Prostate gland (tissue), 2 donors: ENCODE measurements around the gene STARD8. TPM values are rescaled to one million over a fixed set of nuclear protein-coding genes. Genes with fewer than 3 reads are reported as not detected.
A peak's percentile ranks its signal among the peaks of the same experiment; 100 is the strongest.

Experiments
- DNase-seq: peaks from one replicate; pipeline ENCODE4 v3.0.0-alpha.2; 2019; ENCODE audit warnings: low spot score
- H3K27ac ChIP-seq, 2 donors: fragments of 200-600 bp; sonication (generic); 2 replicates each; pipeline ENCODE4 v1.5.1; 2017 to 2019
- H3K27me3 ChIP-seq: fragments of 200-600 bp; sonication (generic); replicated peaks from 2 replicates; pipeline ENCODE4 v1.5.1; 2019; ENCODE audit not compliant: insufficient read depth
- H3K36me3 ChIP-seq, 2 donors: fragments of 200-600 bp; sonication (generic); 1 replicate in 1 of 2; 2 replicates in 1 of 2; pipeline versions ENCODE4 v1.5.1 to v1.8.1; 2017 to 2019
- H3K4me1 ChIP-seq: fragments of 200-600 bp; sonication (generic); replicated peaks from 2 replicates; pipeline ENCODE4 v1.5.1; 2019
- H3K4me3 ChIP-seq, 2 donors: fragments of 200-600 bp; sonication (generic); 2 replicates each; pipeline ENCODE4 v1.5.1; 2017 to 2019
- H3K9me3 ChIP-seq: fragments of 200-600 bp; sonication (generic); 2 replicates; pipeline ENCODE4 v1.5.1; 2017
- POLR2A ChIP-seq: fragments of 450-650 bp; IDR thresholded peaks from one replicate; pipeline ENCODE4 v1.6.1; 2016; ENCODE audit warnings: antibody characterized with exemption, mild to moderate bottlenecking
- POLR2AphosphoS5 ChIP-seq: sonication (generic); formaldehyde crosslinking; IDR thresholded peaks from one replicate; pipeline ENCODE4 v1.6.1; 2017; ENCODE audit warnings: antibody characterized with exemption
- WGBS: methylation state at CpG from one replicate; pipeline ENCODE4 v1.1.5; 2018; 5-methylcytosine and 5-hydroxymethylcytosine counted together
- intact Hi-C: fragments of 100-400 bp; cut with DNase I; formaldehyde crosslinking; loops from one replicate; pipeline ENCODE4 v1.14.2; 2022
- total RNA-seq, 2 donors: library from RNA; depleted of rRNA; stranded (reverse); fragments of >200 nt; gene quantifications; one replicate each; pipeline ENCODE4 v1.1.0, GENCODE V29; 2016
- TF ChIP-seq, protein P1 (sequence below), 4 experiments: fragments of 200-600 bp in 2 of 4; fragments of 450-650 bp in 2 of 4; sonication (generic) in 2 of 4; IDR thresholded peaks; 1 replicate in 3 of 4; 2 replicates in 1 of 4; pipeline ENCODE4 v1.5.1; 2016 to 2019; ENCODE audit warnings: antibody characterized with exemption in 4 of 4, mild to moderate bottlenecking in 2 of 4, moderate library complexity in 2 of 4

Gene STARD8
- total RNA-seq, 2 donors from 2014 or later, result 5.6 to 14.3 TPM

DNA sequence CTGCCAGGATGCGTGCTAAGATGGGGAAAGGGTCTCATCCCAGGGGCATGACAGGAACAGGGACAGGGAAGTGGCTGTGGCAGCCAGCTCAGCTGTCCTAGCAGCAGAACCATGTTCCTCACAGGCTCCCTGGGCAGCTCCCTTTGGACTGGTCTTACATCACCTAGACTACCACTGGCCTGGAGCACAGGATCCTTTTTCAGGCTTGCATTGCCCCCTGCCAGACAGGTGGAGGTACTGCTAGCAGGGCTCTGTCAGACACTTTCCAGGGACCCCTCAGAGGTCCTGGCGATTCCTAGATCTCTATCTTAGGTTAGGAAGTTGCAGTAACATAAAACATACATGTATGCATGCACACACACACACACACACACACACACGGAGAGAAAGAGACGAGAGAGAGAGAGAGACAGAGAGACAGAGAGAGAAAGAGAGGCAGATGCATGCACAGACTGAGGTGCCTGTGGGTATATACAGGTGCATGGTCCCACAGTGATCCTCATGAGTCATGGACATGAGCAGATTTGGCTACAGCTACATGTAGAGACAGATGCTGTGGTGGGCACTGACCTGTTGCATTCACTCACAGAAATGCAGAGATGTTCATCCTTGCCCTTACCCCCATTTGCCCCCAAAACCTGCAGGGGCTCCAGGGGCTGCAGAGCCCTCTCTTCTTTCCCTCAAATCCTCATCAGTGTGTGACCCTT lies 63.6 kb downstream of the STARD8 start:
- Histone ChIP-seq H3K36me3 (no peaks in the 10 kb centered on the region), H3K27me3 (no peaks in the 10 kb centered on the region), H3K9me3 (no peaks in the 10 kb centered on the region), H3K27ac (no peak overlapping the region), H3K4me3 (no peak overlapping the region), H3K4me1 (no peaks in the 10 kb centered on the region)
- WGBS, result 15% methylated on average over 3 of the region's 4 CpGs
- TF ChIP-seq POLR2A (no peak), POLR2AphosphoS5 (no peak)
- TF ChIP-seq, protein P1, sequence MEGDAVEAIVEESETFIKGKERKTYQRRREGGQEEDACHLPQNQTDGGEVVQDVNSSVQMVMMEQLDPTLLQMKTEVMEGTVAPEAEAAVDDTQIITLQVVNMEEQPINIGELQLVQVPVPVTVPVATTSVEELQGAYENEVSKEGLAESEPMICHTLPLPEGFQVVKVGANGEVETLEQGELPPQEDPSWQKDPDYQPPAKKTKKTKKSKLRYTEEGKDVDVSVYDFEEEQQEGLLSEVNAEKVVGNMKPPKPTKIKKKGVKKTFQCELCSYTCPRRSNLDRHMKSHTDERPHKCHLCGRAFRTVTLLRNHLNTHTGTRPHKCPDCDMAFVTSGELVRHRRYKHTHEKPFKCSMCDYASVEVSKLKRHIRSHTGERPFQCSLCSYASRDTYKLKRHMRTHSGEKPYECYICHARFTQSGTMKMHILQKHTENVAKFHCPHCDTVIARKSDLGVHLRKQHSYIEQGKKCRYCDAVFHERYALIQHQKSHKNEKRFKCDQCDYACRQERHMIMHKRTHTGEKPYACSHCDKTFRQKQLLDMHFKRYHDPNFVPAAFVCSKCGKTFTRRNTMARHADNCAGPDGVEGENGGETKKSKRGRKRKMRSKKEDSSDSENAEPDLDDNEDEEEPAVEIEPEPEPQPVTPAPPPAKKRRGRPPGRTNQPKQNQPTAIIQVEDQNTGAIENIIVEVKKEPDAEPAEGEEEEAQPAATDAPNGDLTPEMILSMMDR (IDR thresholded peaks at IDR 0.05), result peak in 3 of 4 experiments; percentile 15 to 63 (median 59)
- DNase-seq, result peak; percentile 8
- intact Hi-C loops, result loop anchor here (2.0 kb wide), 1 partner anchor 200 kb away; no protein-coding TSS in a partner anchor

DNA sequence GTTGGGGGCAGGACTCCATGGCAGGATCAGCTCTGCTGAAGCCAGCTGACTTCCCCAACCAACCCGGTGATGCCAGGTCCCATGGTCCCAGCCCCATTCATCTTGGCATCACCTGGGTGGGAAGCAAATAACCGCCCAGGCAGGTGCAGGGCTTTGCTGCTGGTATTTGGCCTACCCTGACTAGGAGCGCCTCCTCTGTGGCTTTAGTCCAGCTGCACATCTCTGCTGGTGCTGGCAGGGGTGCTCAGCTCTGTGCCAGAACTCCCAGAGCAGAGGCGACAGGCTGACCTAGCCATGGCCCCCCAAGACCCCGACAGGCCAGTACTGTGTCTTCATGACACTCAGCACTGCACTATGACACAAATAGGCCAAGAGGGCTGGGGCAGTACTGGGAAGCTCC lies 64.4 kb downstream of the STARD8 start:
- TF ChIP-seq, protein P1 (IDR thresholded peaks at IDR 0.05), result no peak
- TF ChIP-seq POLR2A, result no peak
- TF ChIP-seq POLR2AphosphoS5, result no peak
- Histone ChIP-seq H3K4me1 (no peaks in the 10 kb centered on the region), H3K9me3 (no peaks in the 10 kb centered on the region), H3K4me3 (no peak overlapping the region), H3K36me3 (no peaks in the 10 kb centered on the region), H3K27me3 (no peaks in the 10 kb centered on the region), H3K27ac (no peak overlapping the region)
- intact Hi-C loops, result loop anchor here (2.0 kb wide), 1 partner anchor 201 kb away; no protein-coding TSS in a partner anchor
- no peak for DNase-seq
- 70% methylated on average over 2 of the region's 5 CpGs for WGBS

DNA sequence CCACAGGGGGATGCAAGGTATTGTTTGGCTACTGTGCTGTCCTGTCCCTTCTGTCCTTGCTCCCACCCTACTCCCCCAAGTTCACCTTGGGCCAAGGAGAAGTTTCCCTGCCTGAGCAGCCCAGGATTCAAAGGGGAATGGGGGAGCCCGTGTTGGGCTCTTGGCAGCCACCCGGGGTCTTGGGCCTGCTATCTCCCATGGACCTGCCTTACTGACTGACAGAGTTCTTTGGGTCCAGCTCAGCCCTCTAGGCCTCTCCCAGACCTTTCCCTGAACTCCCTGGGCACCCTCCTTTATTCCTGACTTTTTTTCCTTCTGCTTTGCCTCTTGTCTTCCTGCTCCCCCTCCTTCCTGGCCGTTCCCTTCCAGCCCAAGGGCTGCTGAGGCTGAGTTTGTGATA lies 67.4 kb downstream of the STARD8 start:
- intact Hi-C loops, result no loop called here
- WGBS, result 82% methylated on average over 3 of the region's 3 CpGs
- Histone ChIP-seq H3K36me3 (no peaks in the 10 kb centered on the region), H3K9me3 (no peaks in the 10 kb centered on the region), H3K4me1 (no peaks in the 10 kb centered on the region), H3K27ac (no peak overlapping the region), H3K4me3 (no peak overlapping the region), H3K27me3 (no peaks in the 10 kb centered on the region)
- TF ChIP-seq, protein P1 (IDR thresholded peaks at IDR 0.05), result no peak
- TF ChIP-seq POLR2AphosphoS5 (no peak), POLR2A (no peak)
- no peak for DNase-seq

DNA sequence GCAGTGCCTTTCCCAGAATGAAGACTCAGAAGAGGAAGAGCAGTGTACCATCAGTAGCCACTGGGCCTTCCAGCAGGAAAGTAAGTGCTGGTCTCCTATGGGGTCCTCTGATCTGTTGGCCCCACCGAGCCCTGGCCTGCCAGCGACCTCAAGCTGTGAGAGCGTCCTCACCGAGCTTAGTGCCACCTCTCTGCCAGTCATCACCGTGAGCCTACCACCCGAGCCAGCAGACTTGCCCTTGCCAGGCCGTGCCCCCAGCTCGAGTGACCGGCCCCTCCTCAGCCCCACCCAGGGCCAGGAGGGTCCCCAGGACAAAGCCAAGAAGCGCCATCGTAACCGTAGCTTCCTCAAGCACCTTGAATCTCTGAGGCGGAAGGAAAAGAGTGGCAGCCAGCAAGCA lies 69.7 kb downstream of the STARD8 start:
- H3K4me3 ChIP-seq, result no peak overlapping the region
- DNase-seq, result no peak
- H3K9me3 ChIP-seq, result no peaks in the 10 kb centered on the region
- WGBS, result 94% methylated on average over 11 of the region's 13 CpGs
- H3K27ac ChIP-seq, result no peak overlapping the region
- no peaks in the 10 kb centered on the region for H3K36me3 ChIP-seq
- intact Hi-C loops, result no loop called here
- no peak for TF ChIP-seq POLR2A
- TF ChIP-seq, protein P1 (IDR thresholded peaks at IDR 0.05), result no peak
- no peak for TF ChIP-seq POLR2AphosphoS5
- H3K27me3 ChIP-seq, result no peaks in the 10 kb centered on the region
- no peaks in the 10 kb centered on the region for H3K4me1 ChIP-seq
